CD4-positive, alpha-beta memory T cell (primary cell): ENCODE data around the gene DCLK2. TPM values are rescaled to one million over a fixed set of nuclear protein-coding genes. Genes with fewer than 3 reads are reported as not detected.

Experiments
- CTCF ChIA-PET: fragments of 350-600 bp; sonication (Branson Sonifier 250); formaldehyde crosslinking; loops from one replicate; lab custom pipeline; 2021; ENCODE audit warnings: inconsistent platforms; ENCODE audit not compliant: partially characterized antibody; lab: Charles Lee
- POLR2A ChIA-PET: fragments of 350-600 bp; sonication (Branson Sonifier 250); formaldehyde crosslinking; loops from one replicate; lab custom pipeline; 2021; ENCODE audit not compliant: partially characterized antibody; lab: Charles Lee
- DNase-seq, 5 donors: peaks; one replicate each; pipeline versions ENCODE4 v3.0.0 to v3.0.0-alpha.2; 2020 to 2022; ENCODE audit warnings: mixed read lengths in 1 of 5
- H3K27ac ChIP-seq: one replicate; pipeline ENCODE4 v1.7.0; 2013; ENCODE audit warnings: low read depth, low read length
- H3K27me3 ChIP-seq: 2 replicates; pipeline ENCODE4 v1.7.0; 2013; ENCODE audit warnings: mild to moderate bottlenecking, low read length, moderate library complexity; ENCODE audit not compliant: insufficient read depth
- H3K36me3 ChIP-seq: 2 replicates; pipeline ENCODE4 v1.7.0; 2013; ENCODE audit warnings: mild to moderate bottlenecking, low read length, moderate library complexity; ENCODE audit not compliant: insufficient read depth
- H3K4me1 ChIP-seq: 2 replicates; pipeline ENCODE4 v1.7.0; 2013; ENCODE audit warnings: mild to moderate bottlenecking, low read length, moderate library complexity; ENCODE audit not compliant: insufficient read depth
- H3K4me3 ChIP-seq, 2 donors: one replicate each; pipeline ENCODE4 v1.7.0; 2013; ENCODE audit warnings: low read length in 2 of 2, mild to moderate bottlenecking in 1 of 2
- H3K9me3 ChIP-seq, 2 donors: one replicate each; pipeline ENCODE4 v1.7.0; 2013; ENCODE audit warnings: low read length in 2 of 2, control low read depth in 1 of 2; ENCODE audit not compliant: control insufficient read depth in 1 of 2
- H3K27ac Mint-ChIP-seq, 7 donors: one replicate each; pipeline ENCODE4 v1.8.0; 2020 to 2021; ENCODE audit warnings: mixed read lengths in 7 of 7, mild to moderate bottlenecking in 6 of 7, inconsistent platforms in 3 of 7, moderate library complexity in 3 of 7
- H3K27me3 Mint-ChIP-seq, 2 donors: one replicate each; pipeline ENCODE4 v1.8.0; 2020 to 2021; ENCODE audit warnings: mixed read lengths in 2 of 2
- H3K36me3 Mint-ChIP-seq, 2 donors: one replicate each; pipeline ENCODE4 v1.8.0; 2020 to 2021; ENCODE audit warnings: mixed read lengths in 2 of 2, inconsistent platforms in 1 of 2, mild to moderate bottlenecking in 1 of 2
- H3K4me1 Mint-ChIP-seq, 4 donors: one replicate each; pipeline ENCODE4 v1.8.0; 2020 to 2021; ENCODE audit warnings: mixed read lengths in 4 of 4, mild to moderate bottlenecking in 1 of 4
- H3K4me3 Mint-ChIP-seq, 8 donors: one replicate each; pipeline ENCODE4 v1.8.0; 2020 to 2021; ENCODE audit warnings: mixed read lengths in 8 of 8, mild to moderate bottlenecking in 7 of 8, moderate library complexity in 6 of 8, inconsistent platforms in 3 of 8
- H3K9me3 Mint-ChIP-seq, 8 donors: one replicate each; pipeline ENCODE4 v1.8.0; 2020 to 2021; ENCODE audit warnings: mixed read lengths in 8 of 8, mild to moderate bottlenecking in 5 of 8, inconsistent platforms in 3 of 8, moderate library complexity in 1 of 8
- intact Hi-C: fragments of 100-400 bp; cut with micrococcal nuclease; formaldehyde crosslinking; loops from one replicate; pipeline ENCODE4 v1.15.1; 2023
- polyA plus RNA-seq, 2 donors: library from polyadenylated mRNA; unstranded; fragments of 300-500 nt; fragmentation: Illumina TruSeq; gene quantifications; one replicate each; pipeline ENCODE4 v1.2.3, GENCODE V29; 2021
- total RNA-seq, 2 experiments: library from RNA; stranded (reverse); gene quantifications; one replicate each; pipeline ENCODE4 v1.2.3, GENCODE V29; 2021

DCLK2 gene
- total and polyA plus RNA-seq, 4 experiments from 2014 or later = not detected

DNA sequence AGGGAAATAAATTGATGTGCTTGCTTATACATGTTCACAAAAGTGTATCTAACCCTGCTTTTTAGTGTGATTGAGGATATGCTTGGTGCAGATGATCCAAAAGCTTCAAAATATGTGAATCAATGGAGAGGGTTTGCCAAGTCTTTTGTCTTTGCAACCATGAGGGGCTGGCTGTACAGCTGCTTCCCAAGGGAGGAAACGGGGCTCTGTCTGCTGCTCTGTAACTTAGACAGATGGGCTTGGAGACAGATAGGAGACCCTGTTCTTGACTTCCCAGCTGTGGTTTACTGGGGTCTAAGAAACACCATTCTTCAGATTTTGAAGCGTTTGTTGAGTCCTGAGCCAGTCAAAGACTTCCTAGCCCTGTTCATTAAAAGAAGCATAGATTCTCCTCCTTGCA lies 152.3 kb downstream of the DCLK2 start:
- Mint-ChIP-seq H3K27me3 (peaks cover 9% of the 10 kb centered on the region in 2 donors), H3K27ac (no peak overlapping the region), H3K36me3 (no peaks in the 10 kb centered on the region), H3K4me1 (no peaks in the 10 kb centered on the region), H3K4me3 (no peak overlapping the region), H3K9me3 (no peaks in the 10 kb centered on the region)
- ChIA-PET POLR2A (no interaction called here), CTCF (no interaction called here)
- Histone ChIP-seq H3K4me1 (no peaks in the 10 kb centered on the region), H3K9me3 (no peaks in the 10 kb centered on the region), H3K27ac (no peak overlapping the region), H3K4me3 (no peak overlapping the region), H3K27me3 (no peaks in the 10 kb centered on the region), H3K36me3 (no peaks in the 10 kb centered on the region)
- no peak for DNase-seq
- intact Hi-C loops = no loop called here

DNA sequence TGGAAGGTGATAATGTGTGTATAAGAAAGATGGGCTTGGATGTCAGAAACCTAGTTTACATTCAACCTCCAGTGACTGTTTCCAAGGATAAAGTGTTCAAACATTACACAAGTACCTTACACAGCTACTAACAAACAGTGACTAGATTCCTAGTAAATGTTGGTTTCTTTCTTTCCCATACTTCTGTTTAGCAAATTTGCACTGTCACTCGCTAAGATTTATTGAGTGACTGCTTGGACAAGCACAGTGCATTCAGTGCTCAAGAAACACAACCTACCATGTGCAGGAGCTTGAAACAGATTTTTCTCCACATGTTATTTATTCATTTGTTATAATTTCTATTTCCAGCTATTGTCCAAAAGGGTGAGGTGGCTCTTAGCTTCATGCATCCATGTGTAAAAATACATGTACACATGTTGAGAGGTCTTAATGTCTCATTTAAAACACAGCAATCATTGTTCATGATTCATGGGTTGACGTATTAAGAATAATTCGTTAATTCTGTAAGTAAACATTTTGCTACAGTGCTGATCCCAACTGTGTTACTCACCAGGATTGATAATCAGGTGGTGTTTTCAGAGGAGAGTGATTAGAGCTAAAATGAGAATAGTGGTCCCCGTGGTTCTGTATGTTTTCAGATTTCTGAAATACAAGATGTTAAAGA lies 153.0 kb downstream of the DCLK2 start:
- no peak for DNase-seq
- POLR2A ChIA-PET = no interaction called here
- Histone ChIP-seq H3K27ac (no peak overlapping the region), H3K9me3 (no peaks in the 10 kb centered on the region), H3K27me3 (no peaks in the 10 kb centered on the region), H3K4me1 (no peaks in the 10 kb centered on the region), H3K4me3 (no peak overlapping the region), H3K36me3 (no peaks in the 10 kb centered on the region)
- CTCF ChIA-PET = no interaction called here
- Mint-ChIP-seq H3K27me3 (peaks cover 9% of the 10 kb centered on the region in 2 donors), H3K9me3 (no peaks in the 10 kb centered on the region), H3K4me3 (no peak overlapping the region), H3K4me1 (no peaks in the 10 kb centered on the region), H3K27ac (no peak overlapping the region), H3K36me3 (no peaks in the 10 kb centered on the region)
- intact Hi-C loops = no loop called here

DNA sequence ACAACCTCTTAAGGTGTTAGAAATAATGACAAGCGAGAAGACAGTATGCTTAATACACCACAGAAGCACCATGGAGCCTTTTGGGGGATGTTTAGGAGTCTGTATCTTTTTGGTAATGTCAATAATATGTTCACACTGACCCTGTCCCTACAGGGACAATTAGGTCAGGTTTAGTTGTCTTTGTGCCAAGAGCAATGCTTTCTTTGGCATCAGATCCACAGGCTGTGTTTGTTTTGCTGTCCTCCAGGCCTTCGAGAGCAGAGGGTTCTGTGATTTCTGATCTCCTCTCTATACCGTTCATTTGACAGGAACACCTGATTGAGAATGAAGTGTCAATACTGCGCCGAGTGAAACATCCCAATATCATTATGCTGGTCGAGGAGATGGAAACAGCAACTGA lies 153.8 kb downstream of the DCLK2 start:
- H3K27me3 ChIP-seq = no peaks in the 10 kb centered on the region
- H3K9me3 ChIP-seq = no peaks in the 10 kb centered on the region
- Mint-ChIP-seq H3K27me3 (peaks cover 9 to 13% of the 10 kb centered on the region in 2 donors), H3K27ac (no peak overlapping the region), H3K4me1 (no peaks in the 10 kb centered on the region), H3K9me3 (no peaks in the 10 kb centered on the region), H3K4me3 (no peak overlapping the region), H3K36me3 (no peaks in the 10 kb centered on the region)
- no peaks in the 10 kb centered on the region for H3K36me3 ChIP-seq
- DNase-seq = no peak
- no peak overlapping the region for H3K4me3 ChIP-seq
- ChIA-PET CTCF (no interaction called here), POLR2A (no interaction called here)
- no peaks in the 10 kb centered on the region for H3K4me1 ChIP-seq
- intact Hi-C loops = no loop called here
- H3K27ac ChIP-seq = no peak overlapping the region

DNA sequence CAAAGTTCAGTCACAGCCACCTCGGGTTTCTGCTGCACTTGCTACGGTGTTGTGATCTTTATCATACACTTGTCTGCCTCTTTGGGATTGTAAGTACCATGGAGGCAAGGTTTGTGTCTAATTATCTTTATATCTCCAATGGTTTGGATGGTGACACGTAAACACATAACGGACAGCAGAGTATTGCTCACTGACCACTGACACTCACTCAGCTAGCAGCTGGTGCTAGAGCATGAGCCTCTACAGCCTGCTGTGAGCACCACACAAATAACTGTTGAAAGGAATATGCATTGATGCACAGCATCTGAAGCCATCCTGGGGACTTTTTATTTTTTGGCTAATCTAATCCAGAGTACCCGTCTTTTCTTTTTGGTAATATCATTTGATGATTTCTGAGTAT lies 156.0 kb downstream of the DCLK2 start:
- Histone ChIP-seq H3K9me3 (no peaks in the 10 kb centered on the region), H3K4me3 (no peak overlapping the region), H3K27me3 (no peaks in the 10 kb centered on the region), H3K36me3 (no peaks in the 10 kb centered on the region), H3K27ac (no peak overlapping the region), H3K4me1 (no peaks in the 10 kb centered on the region)
- H3K27ac Mint-ChIP-seq = no peak overlapping the region
- no peak overlapping the region for H3K4me3 Mint-ChIP-seq
- intact Hi-C loops = no loop called here
- no peaks in the 10 kb centered on the region for H3K9me3 Mint-ChIP-seq
- CTCF ChIA-PET = no interaction called here
- H3K36me3 Mint-ChIP-seq = no peaks in the 10 kb centered on the region
- H3K27me3 Mint-ChIP-seq = peaks cover 6 to 12% of the 10 kb centered on the region in 2 donors
- no peaks in the 10 kb centered on the region for H3K4me1 Mint-ChIP-seq
- DNase-seq = no peak
- POLR2A ChIA-PET = no interaction called here

DNA sequence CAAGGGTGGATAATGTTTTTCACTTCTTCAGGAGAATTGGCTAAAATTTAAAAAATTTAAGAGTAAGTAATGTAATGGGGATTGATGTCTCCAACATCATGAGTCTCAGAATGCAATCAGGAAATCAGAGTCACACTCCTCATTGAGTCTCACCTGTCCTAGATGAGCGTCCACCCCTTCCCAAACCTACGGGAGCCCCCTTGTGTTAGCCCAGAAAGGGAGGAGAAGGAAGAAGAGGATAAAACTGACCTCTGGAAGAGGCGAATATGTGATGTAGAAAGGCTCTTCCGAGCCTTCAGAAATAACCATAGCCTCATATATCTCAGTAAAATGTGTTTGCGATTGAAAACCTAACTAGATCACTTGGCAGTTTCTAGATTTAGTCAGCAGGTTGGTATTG lies 157.1 kb downstream of the DCLK2 start:
- no peak overlapping the region for H3K27ac ChIP-seq
- POLR2A ChIA-PET = no interaction called here
- CTCF ChIA-PET = no interaction called here
- Mint-ChIP-seq H3K27me3 (peaks cover 6 to 12% of the 10 kb centered on the region in 2 donors), H3K9me3 (no peaks in the 10 kb centered on the region), H3K4me1 (no peaks in the 10 kb centered on the region), H3K36me3 (no peaks in the 10 kb centered on the region), H3K4me3 (no peak overlapping the region), H3K27ac (no peak overlapping the region)
- H3K36me3 ChIP-seq = no peaks in the 10 kb centered on the region
- intact Hi-C loops = no loop called here
- no peak for DNase-seq
- no peaks in the 10 kb centered on the region for H3K4me1 ChIP-seq
- no peaks in the 10 kb centered on the region for H3K9me3 ChIP-seq
- no peaks in the 10 kb centered on the region for H3K27me3 ChIP-seq
- no peak overlapping the region for H3K4me3 ChIP-seq

DNA sequence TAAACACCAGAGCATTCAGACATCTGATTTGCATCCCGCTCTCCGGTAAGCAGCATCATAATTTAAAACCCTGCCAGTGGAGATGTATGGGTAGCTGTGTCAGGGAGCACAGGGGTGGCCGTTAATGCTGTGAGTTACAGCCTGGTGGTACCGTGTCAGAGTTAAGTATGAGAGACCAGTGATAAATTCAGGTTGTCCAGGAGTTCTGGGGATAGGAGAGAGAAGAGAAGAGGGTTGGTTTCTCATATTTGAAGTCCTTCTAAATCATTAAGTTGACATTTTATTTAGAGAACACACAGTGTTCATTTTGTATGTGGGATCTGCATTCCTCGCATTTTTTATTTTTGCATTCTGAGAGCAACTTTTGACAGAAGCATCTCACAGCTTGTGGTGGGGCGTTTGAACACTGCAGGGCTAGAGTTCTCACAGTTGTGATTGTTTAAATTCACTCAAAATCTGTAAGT lies 157.6 kb downstream of the DCLK2 start:
- peaks cover 6 to 12% of the 10 kb centered on the region in 2 donors for H3K27me3 Mint-ChIP-seq
- no peaks in the 10 kb centered on the region for H3K9me3 Mint-ChIP-seq
- no peak overlapping the region for H3K27ac Mint-ChIP-seq

DNA sequence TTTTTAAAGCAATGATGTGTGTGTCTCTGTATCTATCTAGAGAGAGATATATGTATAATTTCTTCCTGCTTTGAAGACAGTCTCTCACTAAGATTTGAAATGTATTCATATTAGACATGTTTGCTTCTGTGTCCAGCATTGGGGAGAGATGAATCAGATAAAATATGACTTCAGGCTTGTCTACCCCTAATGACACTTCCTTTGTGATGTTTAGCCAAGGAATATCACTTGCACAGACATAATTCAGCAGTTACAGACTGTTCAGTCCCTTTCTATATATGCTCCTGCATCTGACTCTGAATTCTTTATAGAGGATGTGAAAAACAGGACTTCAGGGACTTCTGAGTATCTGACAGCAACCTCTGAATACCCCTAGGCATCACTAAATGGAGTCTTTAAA lies 158.4 kb downstream of the DCLK2 start:
- Histone ChIP-seq H3K4me1 (no peaks in the 10 kb centered on the region), H3K27me3 (no peaks in the 10 kb centered on the region), H3K9me3 (no peaks in the 10 kb centered on the region), H3K4me3 (no peak overlapping the region), H3K27ac (no peak overlapping the region), H3K36me3 (no peaks in the 10 kb centered on the region)
- no peaks in the 10 kb centered on the region for H3K36me3 Mint-ChIP-seq
- CTCF ChIA-PET = no interaction called here
- intact Hi-C loops = no loop called here
- no peaks in the 10 kb centered on the region for H3K4me1 Mint-ChIP-seq
- H3K4me3 Mint-ChIP-seq = no peak overlapping the region
- H3K27me3 Mint-ChIP-seq = peaks cover 6 to 12% of the 10 kb centered on the region in 2 donors
- H3K9me3 Mint-ChIP-seq = no peaks in the 10 kb centered on the region
- no peak for DNase-seq
- POLR2A ChIA-PET = no interaction called here
- H3K27ac Mint-ChIP-seq = no peak overlapping the region

More for the DNA sequence above, 157.6 kb downstream of the DCLK2 start:
- DNase-seq = no peak
- Histone ChIP-seq H3K27me3 (no peaks in the 10 kb centered on the region), H3K9me3 (no peaks in the 10 kb centered on the region), H3K36me3 (no peaks in the 10 kb centered on the region), H3K27ac (no peak overlapping the region), H3K4me1 (no peaks in the 10 kb centered on the region), H3K4me3 (no peak overlapping the region)
- Mint-ChIP-seq H3K4me3 (no peak overlapping the region), H3K36me3 (no peaks in the 10 kb centered on the region), H3K4me1 (no peaks in the 10 kb centered on the region)
- CTCF ChIA-PET = no interaction called here
- intact Hi-C loops = no loop called here
- POLR2A ChIA-PET = no interaction called here
